ENCODE measurements around the gene LMO7.

GRCh38 chr13:75788481-75788981 is 152.4 kb downstream of the LMO7 start:
- TF ChIP-seq CTCF (IDR thresholded peaks at IDR 0.05; ENCODE audit: control extremely low read depth in 1 of 3, insufficient read depth in 1 of 3, low read depth in 1 of 3, low read length in 3 of 3) (no peak), JUND (IDR thresholded peaks at IDR 0.05; ENCODE audit: low read length) (no peak), GABPA (IDR thresholded peaks at IDR 0.05; ENCODE audit: borderline replicate concordance, insufficient read depth, low read length) (no peak), JUN (IDR thresholded peaks at IDR 0.05; ENCODE audit: low read depth, low read length) (no peak), SP1 (IDR thresholded peaks at IDR 0.05; ENCODE audit: low read depth, low read length) (no peak), TBP (IDR thresholded peaks at IDR 0.05; ENCODE audit: low read depth, low read length) (no peak)
- TF ChIP-seq, protein P1, sequence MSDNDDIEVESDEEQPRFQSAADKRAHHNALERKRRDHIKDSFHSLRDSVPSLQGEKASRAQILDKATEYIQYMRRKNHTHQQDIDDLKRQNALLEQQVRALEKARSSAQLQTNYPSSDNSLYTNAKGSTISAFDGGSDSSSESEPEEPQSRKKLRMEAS (IDR thresholded peaks at IDR 0.05) = no peak
- TF ChIP-seq, protein P2, sequence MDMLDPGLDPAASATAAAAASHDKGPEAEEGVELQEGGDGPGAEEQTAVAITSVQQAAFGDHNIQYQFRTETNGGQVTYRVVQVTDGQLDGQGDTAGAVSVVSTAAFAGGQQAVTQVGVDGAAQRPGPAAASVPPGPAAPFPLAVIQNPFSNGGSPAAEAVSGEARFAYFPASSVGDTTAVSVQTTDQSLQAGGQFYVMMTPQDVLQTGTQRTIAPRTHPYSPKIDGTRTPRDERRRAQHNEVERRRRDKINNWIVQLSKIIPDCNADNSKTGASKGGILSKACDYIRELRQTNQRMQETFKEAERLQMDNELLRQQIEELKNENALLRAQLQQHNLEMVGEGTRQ (IDR thresholded peaks at IDR 0.05; ENCODE audit: low read length) = no peak
